VCaP (cell line): Measurements from ENCODE around the gene GRIK4.

Experiments
- H3K27ac ChIP-seq: fragments of 450-650 bp; 2 replicates; pipeline ENCODE4 v1.5.1; 2017
- TF ChIP-seq, protein P1 (sequence below): fragments of 450-650 bp; conservative IDR thresholded peaks from 2 replicates; pipeline ENCODE4 v1.5.1; 2017; ENCODE audit warnings: mild to moderate bottlenecking, moderate library complexity

GRIK4 gene

DNA sequence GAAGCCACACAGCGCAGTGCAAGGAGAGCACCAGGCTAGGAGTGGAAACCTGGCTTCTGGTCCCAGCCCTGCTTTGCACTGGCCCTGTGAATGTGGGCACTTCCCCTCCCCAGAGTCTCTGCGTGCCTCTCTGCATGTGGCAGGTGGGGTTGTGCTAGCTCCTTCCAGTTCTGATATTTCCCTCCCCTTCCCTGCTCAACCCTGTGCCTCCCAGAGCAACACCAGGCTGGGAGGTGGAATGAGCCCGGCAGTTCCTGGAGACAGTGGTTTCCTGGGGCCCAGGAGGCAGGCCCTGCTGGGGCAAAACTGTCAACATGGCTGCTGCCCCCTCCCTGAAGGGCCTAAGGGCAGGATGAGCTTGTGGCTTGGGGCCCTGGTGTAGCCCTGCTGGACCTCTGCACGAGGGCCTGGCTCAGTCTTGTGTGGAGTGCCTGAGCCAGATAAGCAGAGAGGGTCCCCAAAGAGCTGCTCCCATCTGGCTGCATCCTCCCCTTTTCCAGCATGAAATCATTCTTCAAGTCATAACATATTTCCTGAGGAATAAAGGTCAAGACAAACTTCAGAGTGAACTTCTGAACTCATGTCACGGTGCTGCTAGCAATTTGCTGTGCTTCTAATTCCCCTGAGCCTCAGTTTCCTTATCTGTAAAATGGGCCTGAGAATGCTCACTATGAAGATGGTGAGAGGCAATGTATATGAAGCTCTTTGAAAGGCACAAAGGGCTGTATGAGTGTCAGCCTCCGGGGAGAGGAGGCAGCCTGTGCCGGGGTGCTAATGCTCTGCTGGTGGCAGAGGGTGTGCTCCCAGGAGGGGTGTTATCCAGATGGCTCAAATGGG lies 116.0 kb downstream of the GRIK4 start:
- TF ChIP-seq, protein P1, sequence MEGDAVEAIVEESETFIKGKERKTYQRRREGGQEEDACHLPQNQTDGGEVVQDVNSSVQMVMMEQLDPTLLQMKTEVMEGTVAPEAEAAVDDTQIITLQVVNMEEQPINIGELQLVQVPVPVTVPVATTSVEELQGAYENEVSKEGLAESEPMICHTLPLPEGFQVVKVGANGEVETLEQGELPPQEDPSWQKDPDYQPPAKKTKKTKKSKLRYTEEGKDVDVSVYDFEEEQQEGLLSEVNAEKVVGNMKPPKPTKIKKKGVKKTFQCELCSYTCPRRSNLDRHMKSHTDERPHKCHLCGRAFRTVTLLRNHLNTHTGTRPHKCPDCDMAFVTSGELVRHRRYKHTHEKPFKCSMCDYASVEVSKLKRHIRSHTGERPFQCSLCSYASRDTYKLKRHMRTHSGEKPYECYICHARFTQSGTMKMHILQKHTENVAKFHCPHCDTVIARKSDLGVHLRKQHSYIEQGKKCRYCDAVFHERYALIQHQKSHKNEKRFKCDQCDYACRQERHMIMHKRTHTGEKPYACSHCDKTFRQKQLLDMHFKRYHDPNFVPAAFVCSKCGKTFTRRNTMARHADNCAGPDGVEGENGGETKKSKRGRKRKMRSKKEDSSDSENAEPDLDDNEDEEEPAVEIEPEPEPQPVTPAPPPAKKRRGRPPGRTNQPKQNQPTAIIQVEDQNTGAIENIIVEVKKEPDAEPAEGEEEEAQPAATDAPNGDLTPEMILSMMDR, result no peak
- H3K27ac ChIP-seq, result no peak overlapping the region

DNA sequence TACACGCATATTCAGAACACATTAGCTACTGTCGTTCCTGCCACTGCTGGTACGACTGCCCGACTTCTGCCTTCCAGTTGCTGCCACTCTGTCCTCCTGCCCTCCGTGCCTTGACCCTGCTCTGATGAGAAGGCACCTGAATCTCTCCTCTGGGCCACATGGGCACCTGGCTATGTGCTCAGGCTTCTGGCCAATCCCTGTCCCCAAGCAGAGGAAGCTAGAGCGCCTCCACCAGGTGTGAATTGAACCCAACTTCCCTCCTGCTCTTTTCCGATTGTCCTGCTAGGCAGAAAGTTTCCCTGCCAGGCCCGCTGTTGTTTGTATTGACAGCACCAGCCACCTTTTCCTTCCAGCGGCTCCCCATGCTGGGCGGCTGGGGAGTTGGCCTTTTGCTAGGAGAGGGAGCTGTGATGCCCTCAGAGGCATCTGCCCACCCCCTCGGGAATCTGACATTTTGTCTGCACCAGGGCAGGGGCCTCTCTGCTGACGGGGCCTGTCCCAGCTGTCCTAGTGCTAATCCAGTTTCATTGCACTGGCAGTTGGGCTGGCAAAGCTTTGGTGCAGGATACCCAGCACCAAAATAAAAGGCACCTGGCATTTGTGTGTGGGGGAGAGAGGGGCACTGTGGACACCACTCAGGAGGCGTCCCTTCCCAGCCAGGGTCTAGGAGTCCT lies 118.0 kb downstream of the GRIK4 start:
- TF ChIP-seq, protein P1, result no peak
- H3K27ac ChIP-seq, result no peak overlapping the region

- TF ChIP-seq, protein P1, result no peak
- H3K27ac ChIP-seq, result no peak overlapping the region
Measured at GRCh38 chr11:120630122-120630521, 118.6 kb downstream of the GRIK4 start.

GRCh38 chr11:120632579-120632978 lies 121.0 kb downstream of the GRIK4 start:
- TF ChIP-seq, protein P1, result no peak

DNA sequence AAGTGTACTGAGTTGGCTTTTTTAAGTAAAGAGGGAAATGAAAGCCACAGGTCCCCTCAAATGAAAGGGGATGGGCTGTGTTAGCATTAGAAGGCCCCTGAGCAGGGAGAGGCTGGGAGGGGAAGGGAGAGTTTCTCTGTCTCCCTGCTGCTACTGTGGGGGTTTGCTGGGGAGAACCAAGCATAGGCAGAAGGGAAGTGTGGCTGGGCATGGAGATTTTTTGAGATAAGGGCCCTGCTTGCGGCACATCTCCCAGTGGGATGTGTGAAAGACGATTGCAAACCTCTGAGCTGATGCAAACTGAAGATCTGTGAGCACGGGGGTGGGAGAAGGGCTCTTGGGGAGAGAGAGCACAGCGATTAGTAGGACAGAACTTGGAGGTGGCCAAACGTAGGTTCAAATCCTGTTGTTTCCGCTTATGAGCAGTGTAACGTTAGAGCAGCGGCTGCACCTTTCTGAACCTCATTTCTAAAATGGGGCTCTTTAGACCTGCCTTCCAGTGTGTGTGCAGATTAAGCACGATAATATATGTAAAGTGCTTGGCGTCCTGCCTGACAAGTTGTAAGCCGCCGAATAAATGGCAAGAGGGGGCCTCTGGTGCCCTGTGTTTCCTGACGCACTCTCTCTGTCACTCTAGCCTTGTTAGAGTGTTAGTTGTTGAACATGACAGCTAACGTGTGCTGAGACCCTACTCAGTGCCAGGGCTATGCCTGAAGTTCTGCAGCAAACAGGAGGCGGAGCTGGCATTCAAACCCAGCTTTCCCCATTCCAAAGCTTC lies 122.3 kb downstream of the GRIK4 start:
- H3K27ac ChIP-seq, result no peak overlapping the region
- TF ChIP-seq, protein P1, result no peak

More at GRCh38 chr11:120632579-120632978, 121.0 kb downstream of the GRIK4 start:
- H3K27ac ChIP-seq, result no peak overlapping the region

GRCh38 chr11:120634706-120635105 lies 123.2 kb downstream of the GRIK4 start:
- TF ChIP-seq, protein P1, result no peak
- H3K27ac ChIP-seq, result no peak overlapping the region

DNA sequence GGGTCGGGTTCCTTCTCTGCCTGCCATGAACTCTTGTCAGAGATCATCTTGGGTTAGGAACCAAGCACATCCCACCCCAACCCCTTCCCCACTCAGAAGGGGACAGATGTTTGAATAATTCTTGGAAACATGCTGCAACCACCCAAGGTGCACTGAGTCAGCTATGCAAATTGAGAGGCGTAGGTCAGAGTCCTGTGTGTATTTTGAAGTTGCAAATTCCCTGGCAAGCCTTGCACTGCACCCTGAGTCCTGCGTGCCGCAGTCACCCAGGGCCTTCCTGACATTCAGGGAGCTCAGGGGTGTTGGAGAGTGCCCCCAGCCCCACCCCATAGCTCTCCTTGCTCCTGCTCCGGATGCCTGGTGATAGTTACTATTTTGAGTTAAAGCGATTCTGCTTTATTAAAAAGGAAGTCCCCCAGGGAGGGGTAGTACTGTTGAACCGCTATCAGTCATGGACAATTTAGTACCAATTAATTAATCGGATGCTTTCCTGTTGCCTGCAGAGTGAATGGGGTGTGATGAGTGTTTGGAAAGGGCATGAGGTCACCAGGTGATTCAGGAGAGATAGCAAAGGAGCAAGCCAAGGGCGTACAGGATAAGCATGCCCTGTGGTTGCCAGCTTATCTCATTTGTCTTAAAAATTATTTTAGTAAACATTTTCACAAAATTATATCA lies 123.7 kb downstream of the GRIK4 start:
- no peak overlapping the region for H3K27ac ChIP-seq
- TF ChIP-seq, protein P1, result no peak
